Heart right ventricle (tissue), 16 donors: ENCODE data around the gene EML4. TPM values are rescaled to one million over a fixed set of nuclear protein-coding genes. Genes with fewer than 3 reads are reported as not detected.

Experiments used
- ATAC-seq, 8 donors: fragments of 200-7000 bp; cut with Tn5 transposase; one replicate each; pipeline ENCODE4 v1.9.1; 2020; ENCODE audit warnings: mild to moderate bottlenecking in 8 of 8, moderate library complexity in 8 of 8, moderate number of reproducible peaks in 1 of 8
- DNase-seq, 2 donors: peaks; one replicate each; pipeline ENCODE4 v3.0.0-alpha.2; 2020
- H3K27ac ChIP-seq, 10 donors: fragments of 200-600 bp; sonication (generic) in 2 of 10; one replicate each; pipeline versions ENCODE4 v1.5.0 to v1.8.0; 2020 to 2022; ENCODE audit warnings: mild to moderate bottlenecking in 3 of 10
- H3K27me3 ChIP-seq, 7 donors: fragments of 200-600 bp; one replicate each; pipeline ENCODE4 v1.8.0; 2021 to 2022; ENCODE audit warnings: mild to moderate bottlenecking in 2 of 7
- H3K36me3 ChIP-seq, 9 donors: fragments of 200-600 bp; sonication (generic) in 1 of 9; one replicate each; pipeline versions ENCODE4 v1.5.0 to v1.8.0; 2020 to 2022; ENCODE audit warnings: mild to moderate bottlenecking in 2 of 9
- H3K4me1 ChIP-seq, 9 donors: fragments of 200-600 bp; sonication (generic) in 1 of 9; one replicate each; pipeline versions ENCODE4 v1.5.0 to v1.8.0; 2020 to 2022; ENCODE audit warnings: mild to moderate bottlenecking in 4 of 9
- H3K4me3 ChIP-seq, 10 donors: fragments of 200-600 bp; sonication (generic) in 2 of 10; one replicate each; pipeline versions ENCODE4 v1.5.0 to v1.8.0; 2020 to 2022; ENCODE audit warnings: mild to moderate bottlenecking in 7 of 10, moderate library complexity in 2 of 10
- H3K9me3 ChIP-seq, 11 donors: fragments of 200-600 bp in 10 of 11; sonication (generic) in 2 of 11; one replicate each; pipeline versions ENCODE4 v1.5.0 to v1.8.0; 2013 to 2022; ENCODE audit warnings: mild to moderate bottlenecking in 2 of 11, control low read depth in 1 of 11, moderate library complexity in 1 of 11
- CTCF ChIP-seq, 9 donors: fragments of 200-600 bp; sonication (generic) in 2 of 9; IDR thresholded peaks; one replicate each; pipeline versions ENCODE4 v1.5.0 to v1.8.0; 2021 to 2022; ENCODE audit warnings: antibody characterized with exemption in 9 of 9, mild to moderate bottlenecking in 5 of 9, moderate library complexity in 1 of 9
- WGBS, 2 donors: extraction: QIAGEN DNeasy Blood & Tissue Kit; methylation state at CpG; one replicate each; pipeline ENCODE4 v1.1.7; 2013; ENCODE audit warnings: inconsistent platforms in 1 of 2; 5-methylcytosine and 5-hydroxymethylcytosine counted together
- intact Hi-C, 10 donors: fragments of 100-400 bp; cut with DNase I; formaldehyde crosslinking; loops; one replicate each; pipeline versions ENCODE4 v1.11.1 to v1.14.2; 2022
- polyA plus RNA-seq, 2 donors: library from polyadenylated mRNA; stranded (reverse); fragments of 200-250 nt; gene quantifications; one replicate each; pipeline ENCODE4 v1.2.3, GENCODE V29; 2013
- total RNA-seq, 10 donors: library from RNA; stranded (reverse); fragmentation: NEBNext Ultra II Directional in 3 of 10; extraction: Animal tissue kit (Norgen Biotek cat#: 25700) in 3 of 10; gene quantifications; one replicate each; pipeline versions ENCODE4 v1.2.1 to v1.2.4, GENCODE V29; 2021 to 2023
- donor health status: Arrhythmogenic right ventricular cardiomyopathy.
- donor health status: ischemic (EF 13 %, LVEDD 7.1; RV severe dilation, severe dysfunction).
- donor health status: healthy with polysubstance abuse.
- donor health status: DM: no; HTN: yes; CAD: no.
- donor health status: DM: no; HTN: no; CAD: no.
- donor health status: ischemic (EF 25% LVEDD 6.9; RV normal size, moderate dysfunction).
- donor health status: ischemic (EF 25% LVEDD 5.7; RV mildly dilated, moderate dysfunction).
- donor health status: healthy.
- donor health status: DM: yes; HTN: yes; CAD: no.
- donor health status: Ischemic cardiomyopathy.
- donor health status: ischemic (EF 35%, LVEDD 5.7; RV mildly dilated, moderate dysfunction).
- donor health status: nonischemic (EF 11% LVEDD 7.7; RV severe dilation, severe dysfunction).
- donor health status: DM: yes; HTN: yes; CAD: no.
- donor health status: PGD.
- donor health status: ischemic (EF 29% LVEDD 5.4; RV normal size, mild dysfunction).
- donor health status: nonischemic (EF 23%, LVEDD 6.1; RV moderate dilation, normal function).

Gene EML4
- total and polyA plus RNA-seq, 12 donors, result 2.9 to 17.2 (median 5.8) TPM

- H3K4me3 ChIP-seq, result no peak overlapping the region
- H3K27ac ChIP-seq, result no peak overlapping the region
- peaks cover 0 to 99% (median 5%) of the 10 kb centered on the region in 9 donors for H3K36me3 ChIP-seq
- ATAC-seq (no peak), DNase-seq (no peak)
- intact Hi-C loops, result no loop called here
- H3K27me3 ChIP-seq, result no peaks in the 10 kb centered on the region
- no peak for TF ChIP-seq CTCF (IDR thresholded peaks at IDR 0.05)
- H3K9me3 ChIP-seq, result no peaks in the 10 kb centered on the region
- WGBS, 2 donors, result 98% methylated on average over 8 of the region's 8 CpGs
- H3K4me1 ChIP-seq, result peaks cover 0 to 15% (median 0%) of the 10 kb centered on the region in 9 donors
Observed at GRCh38 chr2:42293019-42293418, 123.9 kb downstream of the EML4 start.

DNA sequence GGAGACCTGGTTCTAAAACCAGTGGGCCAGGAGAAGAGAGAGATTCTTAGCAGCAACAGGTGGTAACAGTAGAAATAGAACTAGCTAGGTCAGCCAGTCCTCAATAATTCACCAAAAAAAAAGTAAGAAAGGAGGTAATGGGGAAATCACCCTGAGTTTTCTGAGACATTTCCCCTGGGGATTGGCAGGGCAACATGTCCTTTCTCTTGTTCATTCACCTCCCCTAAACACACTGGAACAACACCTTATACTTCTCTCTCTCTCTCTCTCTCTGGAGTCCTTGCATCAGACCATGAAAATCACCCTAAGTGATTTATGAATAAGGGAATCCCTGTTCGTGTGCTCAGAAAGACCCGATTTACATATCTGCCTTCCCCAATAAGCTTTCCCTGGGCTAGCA is 127.1 kb downstream of the EML4 start:
- H3K27ac ChIP-seq, result peak overlapping the region in 1 of 10 donors; percentile 13
- WGBS, 2 donors, result 88 to 89% methylated on average over 2 of the region's 2 CpGs

GRCh38 chr2:42297322-42297936 is 128.3 kb downstream of the EML4 start:
- no peaks in the 10 kb centered on the region for H3K27me3 ChIP-seq
- H3K9me3 ChIP-seq, result no peaks in the 10 kb centered on the region
- H3K27ac ChIP-seq, result peak overlapping the region in 1 of 10 donors; percentile 48
- no peak for DNase-seq
- 82 to 84% methylated on average over 2 of the region's 2 CpGs for WGBS, 2 donors
- intact Hi-C loops, result no loop called here
- H3K4me1 ChIP-seq, result peaks cover 0 to 15% (median 0%) of the 10 kb centered on the region in 9 donors
- no peak overlapping the region for H3K4me3 ChIP-seq
- peaks cover 0 to 92% (median 5%) of the 10 kb centered on the region in 9 donors for H3K36me3 ChIP-seq
- no peak for TF ChIP-seq CTCF (IDR thresholded peaks at IDR 0.05)
- ATAC-seq, result no peak

More for the DNA sequence above, 127.1 kb downstream of the EML4 start:
- Histone ChIP-seq H3K4me1 (peaks cover 0 to 15% (median 0%) of the 10 kb centered on the region in 9 donors), H3K36me3 (peaks cover 0 to 92% (median 5%) of the 10 kb centered on the region in 9 donors), H3K9me3 (no peaks in the 10 kb centered on the region), H3K4me3 (no peak overlapping the region), H3K27me3 (no peaks in the 10 kb centered on the region)
- DNase-seq (no peak), ATAC-seq (no peak)
- TF ChIP-seq CTCF (IDR thresholded peaks at IDR 0.05), result no peak
- intact Hi-C loops, result no loop called here

DNA sequence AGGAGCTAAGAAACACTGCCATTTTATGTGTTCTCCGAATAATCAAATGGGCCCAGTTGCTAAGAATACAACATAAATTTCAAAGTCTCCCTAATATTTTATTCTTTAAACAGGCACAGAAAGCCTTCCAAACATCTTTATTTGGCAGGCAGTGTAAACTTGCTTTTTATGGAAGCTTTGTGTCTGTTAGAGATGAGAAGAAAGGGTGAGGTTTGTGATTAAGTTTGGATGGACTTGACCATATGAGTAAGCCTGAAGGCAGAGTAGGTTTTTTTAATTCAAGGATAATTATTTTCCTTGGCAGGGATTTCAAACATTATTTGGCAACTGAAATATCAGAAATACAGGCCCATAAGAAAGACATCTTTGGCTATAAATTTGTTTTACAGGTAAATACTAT is 129.0 kb downstream of the EML4 start:
- Histone ChIP-seq H3K4me3 (no peak overlapping the region), H3K9me3 (no peaks in the 10 kb centered on the region), H3K27ac (peak overlapping the region in 1 of 10 donors; percentile 48), H3K4me1 (peaks cover 0 to 15% (median 0%) of the 10 kb centered on the region in 9 donors), H3K36me3 (peaks cover 0 to 92% (median 9%) of the 10 kb centered on the region in 9 donors), H3K27me3 (no peaks in the 10 kb centered on the region)
- TF ChIP-seq CTCF (IDR thresholded peaks at IDR 0.05), result no peak
- 42 to 94% methylated on average over 1 of the region's 1 CpG for WGBS, 2 donors
- ATAC-seq (no peak), DNase-seq (no peak)
- intact Hi-C loops, result no loop called here
